Measurements from ENCODE around the gene ARX.

Gene ARX

DNA sequence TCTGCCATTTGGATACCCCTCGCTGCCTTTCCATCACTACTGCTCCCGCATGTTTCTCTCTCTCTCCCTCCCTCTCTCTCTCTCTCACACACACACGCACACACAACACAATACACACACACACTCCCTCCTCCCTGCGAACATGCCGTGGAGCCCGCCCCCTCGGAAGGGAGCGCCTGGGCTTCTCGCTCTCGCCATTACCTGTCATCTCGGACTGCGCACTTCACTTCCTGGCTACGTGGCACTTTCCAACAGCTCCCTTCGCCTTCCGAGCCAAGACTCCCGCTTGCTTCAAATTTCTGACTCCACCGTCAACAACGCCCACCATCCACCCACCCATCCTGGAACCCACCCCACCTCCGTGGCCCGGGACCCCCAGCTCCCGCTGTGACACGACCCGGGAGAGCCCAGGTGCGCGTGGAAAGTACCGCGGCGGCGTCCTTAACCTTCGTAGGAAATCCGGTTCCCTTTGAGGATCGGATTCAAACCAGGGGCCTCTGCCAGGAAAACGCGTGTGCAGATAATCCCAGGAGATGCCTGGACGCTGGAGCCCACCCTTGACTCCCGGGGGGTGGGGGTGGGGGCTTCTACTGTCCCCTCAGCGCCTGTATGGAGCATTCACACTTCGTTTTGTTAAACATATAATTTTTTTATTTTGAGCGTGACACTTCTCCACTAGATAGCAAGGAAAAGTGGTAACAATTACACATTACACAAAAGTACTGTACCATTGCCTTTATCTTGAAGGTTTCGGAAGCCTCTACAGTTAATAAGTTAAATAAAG, 12.5 kb downstream of the ARX start:
- TF ChIP-seq, protein P1, sequence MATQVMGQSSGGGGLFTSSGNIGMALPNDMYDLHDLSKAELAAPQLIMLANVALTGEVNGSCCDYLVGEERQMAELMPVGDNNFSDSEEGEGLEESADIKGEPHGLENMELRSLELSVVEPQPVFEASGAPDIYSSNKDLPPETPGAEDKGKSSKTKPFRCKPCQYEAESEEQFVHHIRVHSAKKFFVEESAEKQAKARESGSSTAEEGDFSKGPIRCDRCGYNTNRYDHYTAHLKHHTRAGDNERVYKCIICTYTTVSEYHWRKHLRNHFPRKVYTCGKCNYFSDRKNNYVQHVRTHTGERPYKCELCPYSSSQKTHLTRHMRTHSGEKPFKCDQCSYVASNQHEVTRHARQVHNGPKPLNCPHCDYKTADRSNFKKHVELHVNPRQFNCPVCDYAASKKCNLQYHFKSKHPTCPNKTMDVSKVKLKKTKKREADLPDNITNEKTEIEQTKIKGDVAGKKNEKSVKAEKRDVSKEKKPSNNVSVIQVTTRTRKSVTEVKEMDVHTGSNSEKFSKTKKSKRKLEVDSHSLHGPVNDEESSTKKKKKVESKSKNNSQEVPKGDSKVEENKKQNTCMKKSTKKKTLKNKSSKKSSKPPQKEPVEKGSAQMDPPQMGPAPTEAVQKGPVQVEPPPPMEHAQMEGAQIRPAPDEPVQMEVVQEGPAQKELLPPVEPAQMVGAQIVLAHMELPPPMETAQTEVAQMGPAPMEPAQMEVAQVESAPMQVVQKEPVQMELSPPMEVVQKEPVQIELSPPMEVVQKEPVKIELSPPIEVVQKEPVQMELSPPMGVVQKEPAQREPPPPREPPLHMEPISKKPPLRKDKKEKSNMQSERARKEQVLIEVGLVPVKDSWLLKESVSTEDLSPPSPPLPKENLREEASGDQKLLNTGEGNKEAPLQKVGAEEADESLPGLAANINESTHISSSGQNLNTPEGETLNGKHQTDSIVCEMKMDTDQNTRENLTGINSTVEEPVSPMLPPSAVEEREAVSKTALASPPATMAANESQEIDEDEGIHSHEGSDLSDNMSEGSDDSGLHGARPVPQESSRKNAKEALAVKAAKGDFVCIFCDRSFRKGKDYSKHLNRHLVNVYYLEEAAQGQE (IDR thresholded peaks at IDR 0.05; ENCODE audit: insufficient read depth in 1 of 2, low read depth in 2 of 2, low read length in 2 of 2): no peak
- TF ChIP-seq POLR2AphosphoS5 (IDR thresholded peaks at IDR 0.05; ENCODE audit: low read depth, low read length) (no peak), FOXP2 (optimal IDR thresholded peaks at IDR 0.05; ENCODE audit: borderline replicate concordance, extremely low read depth, extremely low read length, insufficient read depth) (no peak), TAF1 (IDR thresholded peaks at IDR 0.05; ENCODE audit: borderline replicate concordance, insufficient read depth, low read length) (no peak), SIN3A (IDR thresholded peaks at IDR 0.05; ENCODE audit: borderline replicate concordance, insufficient read depth, low read length) (no peak)

DNA sequence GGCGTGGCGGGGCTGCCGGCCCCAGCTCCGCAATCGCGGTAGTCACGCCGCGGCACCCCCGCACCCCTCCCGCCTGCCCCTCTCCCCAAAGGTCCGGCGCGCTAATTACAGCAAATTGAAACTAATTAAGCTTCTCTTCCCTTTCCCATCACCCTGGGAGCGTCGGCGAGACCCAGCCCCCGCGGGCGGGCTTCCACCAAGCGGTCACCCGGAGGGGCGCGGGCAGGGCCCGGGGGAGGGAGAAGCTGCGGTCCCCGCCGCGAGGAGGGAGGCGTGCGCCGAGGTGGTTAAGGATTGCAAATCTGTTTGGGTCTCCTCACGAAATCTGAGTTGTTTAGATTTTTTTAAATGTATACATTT, 13.1 kb downstream of the ARX start:
- TF ChIP-seq POLR2AphosphoS5 (IDR thresholded peaks at IDR 0.05; ENCODE audit: low read depth, low read length) (no peak), SIN3A (IDR thresholded peaks at IDR 0.05; ENCODE audit: borderline replicate concordance, insufficient read depth, low read length) (no peak), TAF1 (IDR thresholded peaks at IDR 0.05; ENCODE audit: borderline replicate concordance, insufficient read depth, low read length) (no peak), FOXP2 (optimal IDR thresholded peaks at IDR 0.05; ENCODE audit: borderline replicate concordance, extremely low read depth, extremely low read length, insufficient read depth) (no peak)
- TF ChIP-seq, protein P1 (IDR thresholded peaks at IDR 0.05; ENCODE audit: insufficient read depth in 1 of 2, low read depth in 2 of 2, low read length in 2 of 2): no peak

DNA sequence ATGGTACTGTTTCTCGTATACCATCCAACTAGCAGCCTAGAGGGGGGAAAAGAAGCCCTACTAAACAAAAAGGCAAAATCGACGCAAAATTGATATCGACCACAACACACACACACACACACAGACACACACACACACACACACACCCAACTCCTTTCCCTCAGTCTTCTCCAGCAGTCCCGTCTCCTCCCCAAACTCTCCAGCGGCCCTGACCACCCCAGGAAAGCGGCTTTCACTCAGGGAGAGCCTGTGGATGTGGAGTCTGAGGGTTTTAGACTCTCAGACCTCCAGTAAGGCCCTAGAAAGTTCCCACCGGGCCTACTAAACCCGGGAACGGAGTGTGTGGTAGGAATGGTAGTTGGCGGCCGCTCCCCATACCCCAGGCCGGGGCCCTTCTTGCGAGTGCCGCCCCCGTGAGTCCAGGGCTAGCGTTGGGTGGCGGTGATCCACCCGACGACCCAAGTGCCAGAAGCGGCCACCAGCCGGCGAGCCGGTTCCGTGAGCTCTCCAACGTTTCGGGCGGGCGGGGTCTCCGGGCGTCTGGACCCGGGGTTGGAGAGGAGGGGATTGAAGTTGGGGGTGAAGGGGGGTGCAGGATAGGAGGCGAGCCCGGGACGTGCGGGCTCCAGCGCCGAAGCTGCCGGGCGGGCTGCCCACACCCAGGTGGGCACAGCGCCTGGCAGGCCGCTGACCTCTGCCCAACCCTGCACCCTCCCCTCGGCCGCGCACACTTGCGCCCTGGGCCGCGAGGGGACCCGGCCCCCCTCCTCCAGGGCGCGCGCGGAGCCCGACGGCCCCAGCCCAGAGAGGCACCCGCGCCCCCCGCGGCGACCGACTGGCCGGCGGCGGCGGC, 13.7 kb downstream of the ARX start:
- TF ChIP-seq, protein P1 (IDR thresholded peaks at IDR 0.05; ENCODE audit: insufficient read depth in 1 of 2, low read depth in 2 of 2, low read length in 2 of 2): no peak
- TF ChIP-seq SIN3A (IDR thresholded peaks at IDR 0.05; ENCODE audit: borderline replicate concordance, insufficient read depth, low read length) (no peak), TAF1 (IDR thresholded peaks at IDR 0.05; ENCODE audit: borderline replicate concordance, insufficient read depth, low read length) (no peak), FOXP2 (optimal IDR thresholded peaks at IDR 0.05; ENCODE audit: borderline replicate concordance, extremely low read depth, extremely low read length, insufficient read depth) (no peak), POLR2AphosphoS5 (IDR thresholded peaks at IDR 0.05; ENCODE audit: low read depth, low read length) (no peak)

DNA sequence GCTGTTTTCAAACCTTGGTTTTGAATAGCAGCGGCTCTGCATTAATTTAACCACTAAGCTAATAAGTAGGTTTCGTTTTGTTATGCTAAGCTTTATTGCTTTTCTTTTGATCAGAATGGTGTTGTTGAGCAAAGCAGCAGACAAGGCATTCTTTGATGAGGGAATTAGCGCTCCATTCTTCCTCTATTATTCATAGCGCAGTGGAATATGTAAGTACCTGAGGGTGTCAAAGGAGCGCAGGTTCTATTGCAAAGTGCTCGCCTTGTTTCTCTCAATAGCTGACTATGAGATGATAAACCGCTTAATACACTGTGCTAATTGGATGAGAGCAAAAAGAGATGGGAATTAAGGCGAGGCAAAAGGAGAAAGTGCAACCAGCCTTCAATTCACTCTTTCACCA, 16.3 kb downstream of the ARX start:
- TF ChIP-seq TAF1 (IDR thresholded peaks at IDR 0.05; ENCODE audit: borderline replicate concordance, insufficient read depth, low read length) (no peak), POLR2AphosphoS5 (IDR thresholded peaks at IDR 0.05; ENCODE audit: low read depth, low read length) (no peak), SIN3A (IDR thresholded peaks at IDR 0.05; ENCODE audit: borderline replicate concordance, insufficient read depth, low read length) (no peak), FOXP2 (optimal IDR thresholded peaks at IDR 0.05; ENCODE audit: borderline replicate concordance, extremely low read depth, extremely low read length, insufficient read depth) (no peak)
- TF ChIP-seq, protein P1 (IDR thresholded peaks at IDR 0.05; ENCODE audit: insufficient read depth in 1 of 2, low read depth in 2 of 2, low read length in 2 of 2): no peak
